Bone marrow (tissue), 2 donors: ENCODE data around the gene FYN.
A peak's percentile ranks its signal among the peaks of the same experiment; 100 is the strongest.

ENCODE experiments used
- DNase-seq, 2 donors: peaks; one replicate each; lab custom pipeline; 2025; lab: John Stamatoyannopoulos, UW

FYN gene

GRCh38 chr6:111769365-111770152, 103.7 kb downstream of the FYN start:
- DNase-seq = no peak

- DNase-seq = no peak
Measured at GRCh38 chr6:111768431-111768770, 104.9 kb downstream of the FYN start.

- no peak for DNase-seq
Measured at GRCh38 chr6:111767752-111768430, 105.4 kb downstream of the FYN start.

- no peak for DNase-seq
Measured at GRCh38 chr6:111766201-111766857, 106.9 kb downstream of the FYN start.

- no peak for DNase-seq
Measured at GRCh38 chr6:111765763-111766162, 107.5 kb downstream of the FYN start.

- no peak for DNase-seq
Measured at GRCh38 chr6:111764238-111765175, 108.7 kb downstream of the FYN start.

- DNase-seq = no peak
Measured at GRCh38 chr6:111763381-111763780, 109.9 kb downstream of the FYN start.

GRCh38 chr6:111761783-111762312, 111.4 kb downstream of the FYN start:
- DNase-seq = peak in 1 of 2 donors; percentile 17

- no peak for DNase-seq
Measured at GRCh38 chr6:111761212-111761611, 112.0 kb downstream of the FYN start.

- DNase-seq = no peak
Measured at GRCh38 chr6:111759836-111760785, 113.1 kb downstream of the FYN start.

- no peak for DNase-seq
Measured at GRCh38 chr6:111759331-111759835, 113.9 kb downstream of the FYN start.

GRCh38 chr6:111758608-111759329, 114.5 kb downstream of the FYN start:
- no peak for DNase-seq

GRCh38 chr6:111757342-111757741, 115.9 kb downstream of the FYN start:
- no peak for DNase-seq

GRCh38 chr6:111754423-111754822, 118.8 kb downstream of the FYN start:
- no peak for DNase-seq

GRCh38 chr6:111753573-111753972, 119.7 kb downstream of the FYN start:
- DNase-seq = no peak

GRCh38 chr6:111752476-111752875, 120.8 kb downstream of the FYN start:
- no peak for DNase-seq

GRCh38 chr6:111750753-111751673, 122.2 kb downstream of the FYN start:
- no peak for DNase-seq

GRCh38 chr6:111750153-111750552, 123.1 kb downstream of the FYN start:
- DNase-seq = no peak

- no peak for DNase-seq
Measured at GRCh38 chr6:111748231-111748647, 125.0 kb downstream of the FYN start.
